Measurements from ENCODE around the gene CTSZ. TPM values are rescaled to one million over a fixed set of nuclear protein-coding genes. Genes with fewer than 3 reads are reported as not detected.
"Not testable (repeated sequence)": the region's sequence is repeated elsewhere in the genome, so short reads cannot be mapped to it uniquely, and the experiment has no call there.

CTSZ gene
- polyA plus RNA-seq, 6 donors from 2014 or later = 15.7 to 39.6 (median 25.4) TPM

- H3K36me3 Mint-ChIP-seq = peaks cover 5 to 16% of the 10 kb centered on the region in 2 donors
- no peak for ATAC-seq (ENCODE audit: low read depth in 2 of 2)
- H3K9me3 Mint-ChIP-seq = no peaks in the 10 kb centered on the region
- peak overlapping the region in 1 of 6 donors; percentile 87 for H3K27ac Mint-ChIP-seq
- H3K27me3 Mint-ChIP-seq = no peaks in the 10 kb centered on the region
- H3K4me3 Mint-ChIP-seq = no peak overlapping the region
- peaks cover 32 to 47% (median 36%) of the 10 kb centered on the region in 3 donors for H3K4me1 Mint-ChIP-seq
- DNase-seq = no peak
Measured at GRCh38 chr20:58985656-58986055, 21.4 kb downstream of the CTSZ start.

- Mint-ChIP-seq H3K9me3 (no peaks in the 10 kb centered on the region), H3K4me3 (peak overlapping the region in 2 of 8 donors; percentile 40 to 83), H3K27me3 (no peaks in the 10 kb centered on the region), H3K27ac (peak overlapping the region in 4 of 6 donors; percentile 31 to 87 (median 78)), H3K36me3 (peaks cover 5 to 16% of the 10 kb centered on the region in 2 donors), H3K4me1 (peaks cover 32 to 53% (median 36%) of the 10 kb centered on the region in 3 donors)
- no peak for ATAC-seq (ENCODE audit: low read depth in 2 of 2)
- DNase-seq = no peak
Measured at GRCh38 chr20:58984691-58985090, 22.4 kb downstream of the CTSZ start.

GRCh38 chr20:58983115-58983468 is 24.0 kb downstream of the CTSZ start:
- not testable (repeated sequence) for H3K27me3 Mint-ChIP-seq; ATAC-seq (ENCODE audit: low read depth in 2 of 2); DNase-seq; H3K9me3 Mint-ChIP-seq
- Mint-ChIP-seq H3K4me3 (peak overlapping the region in 5 of 8 donors; percentile 83 to 95 (median 93)), H3K4me1 (peaks cover 42 to 62% (median 43%) of the 10 kb centered on the region in 3 donors), H3K27ac (peak overlapping the region in 1 of 6 donors; percentile 12), H3K36me3 (peaks cover 5 to 14% of the 10 kb centered on the region in 2 donors)

GRCh38 chr20:58982406-58983114 is 24.5 kb downstream of the CTSZ start:
- Mint-ChIP-seq H3K27me3 (no peaks in the 10 kb centered on the region), H3K36me3 (peaks cover 5 to 9% of the 10 kb centered on the region in 2 donors), H3K9me3 (no peaks in the 10 kb centered on the region), H3K4me1 (peaks cover 38 to 61% (median 42%) of the 10 kb centered on the region in 3 donors), H3K4me3 (peak overlapping the region; percentile 78 to 95 (median 92)), H3K27ac (peak overlapping the region in 4 of 6 donors; percentile 12 to 94 (median 64))
- ATAC-seq (ENCODE audit: low read depth in 2 of 2) (no peak), DNase-seq (no peak)

- Mint-ChIP-seq H3K27me3 (no peaks in the 10 kb centered on the region), H3K36me3 (peaks cover 3 to 7% of the 10 kb centered on the region in 2 donors), H3K27ac (peak overlapping the region; percentile 12 to 94 (median 80)), H3K4me1 (peaks cover 36 to 54% (median 42%) of the 10 kb centered on the region in 3 donors), H3K9me3 (peaks cover 0 to 2% (median 0%) of the 10 kb centered on the region in 7 donors), H3K4me3 (peak overlapping the region; percentile 78 to 95 (median 92))
- DNase-seq = no peak
- no peak for ATAC-seq (ENCODE audit: low read depth in 2 of 2)
Measured at GRCh38 chr20:58981628-58982364, 25.3 kb downstream of the CTSZ start.

- Mint-ChIP-seq H3K27me3 (no peaks in the 10 kb centered on the region), H3K4me3 (peak within 1 kb of the TSS; percentile 78 to 95 (median 92)), H3K27ac (peak within 1 kb of the TSS; percentile 12 to 94 (median 80)), H3K9me3 (peaks cover 0 to 9% (median 3%) of the 10 kb centered on the region in 7 donors), H3K4me1 (peaks cover 32 to 50% (median 40%) of the 10 kb centered on the region in 3 donors), H3K36me3 (peaks cover 0 to 11% of the 10 kb centered on the region in 2 donors)
- ATAC-seq (ENCODE audit: low read depth in 2 of 2) (peak; percentile 90 to 91), DNase-seq (peak; percentile 87)
Measured at GRCh38 chr20:58980711-58981627, 26.1 kb downstream of the CTSZ start, which contains the start of gene NELFCD. Gene NELFCD, plus strand, starts transcription at chr20:58981256. Its CDS starts 54 bp downstream, at chr20:58981310.

GRCh38 chr20:58978351-58979190 is 28.5 kb downstream of the CTSZ start:
- H3K27ac Mint-ChIP-seq = peak overlapping the region in 2 of 6 donors; percentile 0 to 14
- H3K9me3 Mint-ChIP-seq = peaks cover 2 to 19% (median 11%) of the 10 kb centered on the region in 7 donors
- H3K4me1 Mint-ChIP-seq = peaks cover 25 to 41% (median 35%) of the 10 kb centered on the region in 3 donors
- peaks cover 0 to 11% of the 10 kb centered on the region in 2 donors for H3K36me3 Mint-ChIP-seq
- no peaks in the 10 kb centered on the region for H3K27me3 Mint-ChIP-seq
- ATAC-seq (ENCODE audit: low read depth in 2 of 2) (no peak), DNase-seq (no peak)
- H3K4me3 Mint-ChIP-seq = peak overlapping the region in 5 of 8 donors; percentile 36 to 83 (median 61)

- Mint-ChIP-seq H3K27me3 (no peaks in the 10 kb centered on the region), H3K9me3 (peaks cover 2 to 19% (median 12%) of the 10 kb centered on the region in 7 donors), H3K36me3 (peaks cover 0 to 11% of the 10 kb centered on the region in 2 donors), H3K27ac (no peak overlapping the region), H3K4me1 (peaks cover 17 to 27% (median 20%) of the 10 kb centered on the region in 3 donors), H3K4me3 (peak overlapping the region in 1 of 8 donors; percentile 53)
- no peak for DNase-seq
- no peak for ATAC-seq (ENCODE audit: low read depth in 2 of 2)
Measured at GRCh38 chr20:58976061-58976730, 30.9 kb downstream of the CTSZ start.

GRCh38 chr20:58975353-58975752 is 31.7 kb downstream of the CTSZ start:
- Mint-ChIP-seq H3K36me3 (peaks cover 0 to 11% of the 10 kb centered on the region in 2 donors), H3K27me3 (no peaks in the 10 kb centered on the region)
- no peak for DNase-seq

GRCh38 chr20:58973866-58974265 is 33.2 kb downstream of the CTSZ start:
- Mint-ChIP-seq H3K27me3 (no peaks in the 10 kb centered on the region), H3K36me3 (peaks cover 0 to 11% of the 10 kb centered on the region in 2 donors), H3K9me3 (peaks cover 2 to 19% (median 12%) of the 10 kb centered on the region in 7 donors), H3K27ac (peak overlapping the region in 4 of 6 donors; percentile 1 to 92 (median 54)), H3K4me1 (peaks cover 24 to 36% (median 34%) of the 10 kb centered on the region in 3 donors), H3K4me3 (peak overlapping the region in 2 of 8 donors; percentile 64 to 79)
- no peak for DNase-seq
- ATAC-seq (ENCODE audit: low read depth in 2 of 2) = no peak

More at GRCh38 chr20:58975353-58975752, 31.7 kb downstream of the CTSZ start:
- ATAC-seq (ENCODE audit: low read depth in 2 of 2) = no peak
- Mint-ChIP-seq H3K9me3 (peaks cover 2 to 19% (median 12%) of the 10 kb centered on the region in 7 donors), H3K4me1 (peaks cover 19 to 33% (median 27%) of the 10 kb centered on the region in 3 donors), H3K27ac (no peak overlapping the region), H3K4me3 (peak overlapping the region in 1 of 8 donors; percentile 53)

GRCh38 chr20:58973179-58973578 is 33.9 kb downstream of the CTSZ start:
- peaks cover 22 to 30% (median 27%) of the 10 kb centered on the region in 3 donors for H3K4me1 Mint-ChIP-seq
- no peak for ATAC-seq (ENCODE audit: low read depth in 2 of 2)
- H3K36me3 Mint-ChIP-seq = peaks cover 0 to 11% of the 10 kb centered on the region in 2 donors
- H3K4me3 Mint-ChIP-seq = peak overlapping the region in 1 of 8 donors; percentile 4
- no peaks in the 10 kb centered on the region for H3K27me3 Mint-ChIP-seq
- H3K9me3 Mint-ChIP-seq = peaks cover 2 to 19% (median 12%) of the 10 kb centered on the region in 7 donors
- H3K27ac Mint-ChIP-seq = peak overlapping the region in 2 of 6 donors; percentile 75 to 78
- DNase-seq = no peak
